ENCODE data around the gene AFF1. TPM values are rescaled to one million over a fixed set of nuclear protein-coding genes. Genes with fewer than 3 reads are reported as not detected.
"Not testable (repeated sequence)": the region's sequence is repeated elsewhere in the genome, so short reads cannot be mapped to it uniquely, and the experiment has no call there.

The AFF1 gene
- total RNA-seq, 1 donor from 2014 or later = 121 TPM

DNA sequence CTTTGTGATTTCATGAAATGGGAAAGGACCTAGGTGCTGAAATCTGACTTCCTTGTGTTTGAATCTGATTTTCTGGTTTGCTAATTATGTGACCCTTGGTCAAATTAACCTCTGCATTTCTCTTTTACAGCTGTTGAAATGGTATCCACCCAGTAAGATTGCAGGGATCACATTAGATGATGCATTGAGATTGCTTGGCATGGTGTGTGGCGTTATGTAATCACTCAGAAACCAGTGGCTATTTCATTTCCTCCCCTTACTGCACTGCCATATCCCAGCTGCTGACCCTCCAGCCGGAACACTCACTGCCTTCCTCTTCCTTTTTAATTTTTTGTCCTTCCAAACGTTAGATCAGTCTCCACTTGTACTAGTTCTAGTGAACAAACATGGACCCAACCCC is 206.6 kb downstream of the AFF1 start:
- DNase-seq (ENCODE audit: low spot score) = no peak
- no peak for ATAC-seq
- intact Hi-C loops (cut with DNase I) = no loop called here

DNA sequence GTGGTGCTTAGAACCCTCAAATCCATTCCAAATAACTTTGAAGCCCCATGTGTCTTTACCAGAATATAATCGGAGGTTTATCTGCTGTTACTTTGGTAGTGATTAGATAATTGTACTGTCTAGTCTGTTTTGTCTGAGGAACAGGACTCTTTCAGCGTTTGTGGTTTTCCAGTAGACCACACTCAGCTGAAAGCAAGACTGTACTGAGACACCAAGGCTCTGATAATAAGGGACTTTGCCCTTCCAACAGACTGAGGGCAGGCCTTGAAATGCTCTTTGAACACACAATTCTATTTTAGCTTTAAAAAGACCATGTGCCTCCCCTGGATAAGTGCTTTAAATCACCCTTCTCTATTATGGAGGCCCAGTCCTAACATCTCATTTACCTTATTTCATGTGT is 209.5 kb downstream of the AFF1 start:
- intact Hi-C loops (cut with DNase I) = no loop called here
- ATAC-seq (no peak), DNase-seq (ENCODE audit: low spot score) (no peak)

DNA sequence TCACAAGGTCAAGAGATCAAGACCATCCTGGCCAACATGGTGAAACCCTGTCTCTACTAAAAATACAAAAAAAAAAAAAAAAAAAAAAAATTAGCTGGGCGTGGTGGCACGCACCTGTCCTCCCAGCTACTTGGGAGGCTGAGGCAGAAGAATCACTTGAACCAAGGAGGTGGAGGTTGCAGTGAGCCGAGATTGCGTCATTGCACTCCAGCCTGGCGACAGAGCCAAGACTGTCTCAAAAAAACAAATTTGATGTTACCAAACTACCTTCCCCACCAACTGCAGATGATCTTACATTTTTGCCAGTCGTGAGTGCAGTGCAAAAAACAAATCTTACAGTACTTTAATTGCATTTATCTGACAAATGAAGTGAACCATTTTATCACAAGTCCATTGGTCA is 211.1 kb downstream of the AFF1 start:
- ATAC-seq; intact Hi-C loops (cut with DNase I); DNase-seq (ENCODE audit: low spot score): not testable (repeated sequence)

DNA sequence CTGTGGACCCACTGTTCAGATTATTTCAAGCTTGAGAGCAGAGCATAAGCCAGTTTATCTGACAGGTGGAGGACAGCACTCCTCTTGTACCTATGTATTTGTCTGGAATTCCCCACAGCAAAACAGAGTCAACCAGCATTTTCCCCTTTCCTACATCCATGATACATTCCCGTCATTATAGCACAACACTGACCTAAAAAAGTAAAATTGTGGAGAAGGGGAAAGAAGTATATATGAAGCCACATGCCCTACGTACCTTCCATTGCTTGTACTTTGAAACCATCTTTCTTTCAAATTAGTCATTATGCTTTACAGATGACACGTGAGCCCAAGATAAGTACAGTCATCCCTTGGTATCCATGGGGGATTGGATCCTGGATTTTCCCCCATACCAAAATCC is 212.3 kb downstream of the AFF1 start:
- no peak for ATAC-seq
- DNase-seq (ENCODE audit: low spot score) = no peak
- intact Hi-C loops (cut with DNase I) = no loop called here

DNA sequence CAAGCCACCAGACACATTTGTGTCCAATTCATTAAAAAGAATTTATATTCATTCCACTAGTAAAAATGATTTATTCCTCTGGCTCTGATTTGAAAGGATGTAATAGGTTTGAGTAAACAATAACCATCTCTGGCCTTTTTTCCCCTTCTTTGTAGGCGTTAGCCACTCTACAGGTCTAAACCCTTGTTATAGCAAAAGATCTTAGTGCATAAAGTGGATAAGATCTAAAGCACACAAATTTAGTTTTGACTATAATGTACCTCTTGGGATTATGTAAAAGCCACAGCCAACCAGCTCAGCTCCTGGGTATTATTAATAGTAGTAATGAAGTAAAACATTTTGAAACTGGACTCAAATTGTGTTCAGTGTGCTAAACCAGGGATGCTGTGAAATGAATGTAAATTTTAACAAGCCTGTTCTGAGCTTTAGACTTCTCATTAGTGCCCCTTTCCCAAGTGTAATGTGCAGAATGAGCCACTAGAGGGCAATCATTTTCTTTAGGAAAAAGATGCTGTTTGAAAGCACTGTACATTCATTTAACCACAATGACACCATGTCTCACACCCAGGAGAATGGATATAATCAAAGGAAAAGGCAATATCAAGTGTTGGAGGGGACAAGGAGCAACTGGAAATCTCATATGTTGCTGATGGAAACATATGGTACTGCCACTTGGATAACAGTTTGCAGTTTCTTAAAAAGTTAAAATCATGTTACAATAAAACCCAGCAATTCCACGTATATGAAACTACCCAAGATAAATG is 215.9 kb downstream of the AFF1 start:
- ATAC-seq (peak; percentile 69), DNase-seq (ENCODE audit: low spot score) (no peak)
- intact Hi-C loops (cut with DNase I) = loop anchor here (5.0 kb wide), 1 partner anchor 82 kb away; no protein-coding TSS in a partner anchor

DNA sequence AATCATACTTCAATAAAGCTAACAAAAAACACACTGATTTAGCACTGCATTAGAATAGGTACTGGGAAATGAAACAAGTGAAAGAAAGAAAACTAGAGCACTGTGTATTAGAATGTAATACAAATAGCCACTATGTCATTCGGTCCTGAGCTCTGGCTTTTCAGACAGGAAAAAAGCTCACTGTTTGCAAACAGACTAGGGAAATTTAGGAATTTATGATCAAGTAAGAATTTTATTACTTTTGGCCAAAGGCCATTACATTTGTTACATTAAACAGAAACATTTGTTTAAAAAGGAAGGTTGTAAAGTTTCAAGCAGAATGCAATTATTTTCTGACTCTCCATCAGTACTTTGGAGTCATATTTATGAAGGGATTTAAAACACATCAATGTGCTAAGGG is 216.9 kb downstream of the AFF1 start:
- no peak for DNase-seq (ENCODE audit: low spot score)
- no peak for ATAC-seq
- intact Hi-C loops (cut with DNase I) = loop anchor here (5.0 kb wide), 1 partner anchor 81 kb away; no protein-coding TSS in a partner anchor

DNA sequence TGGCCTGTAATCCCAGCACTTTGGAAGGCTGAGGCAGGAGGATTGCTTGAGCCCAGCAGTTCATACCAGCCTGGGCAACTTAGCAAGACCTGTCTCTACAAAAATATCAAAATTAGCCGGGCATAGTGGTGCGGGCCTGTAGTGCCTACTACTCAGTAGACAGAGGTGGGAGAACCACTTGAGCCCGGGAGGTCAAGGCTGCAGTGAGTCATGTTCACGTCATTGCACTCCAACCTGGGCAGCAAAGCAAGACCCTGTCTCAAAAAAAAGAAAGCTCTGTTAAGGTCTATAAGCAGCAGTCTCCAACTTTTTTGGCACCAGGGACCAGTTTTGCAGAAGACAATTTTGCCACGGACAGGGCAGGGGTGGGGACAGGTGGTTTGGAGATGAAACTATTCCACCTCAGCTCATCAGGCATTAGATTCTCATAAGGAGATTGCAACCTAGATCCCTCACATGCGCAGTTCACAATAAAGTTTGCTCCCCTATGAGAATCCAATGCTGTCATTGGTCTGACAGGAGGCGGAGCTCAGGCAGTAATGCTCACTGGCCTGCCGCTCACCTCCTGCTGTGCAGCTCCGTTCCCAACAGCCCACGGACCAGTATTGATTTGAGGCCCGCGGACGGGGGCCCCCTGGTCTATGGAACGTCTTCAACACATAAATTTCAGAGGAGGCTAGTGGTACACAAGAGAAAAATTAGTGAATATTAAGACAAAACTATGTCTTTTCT is 217.7 kb downstream of the AFF1 start:
- no peak for DNase-seq (ENCODE audit: low spot score)
- intact Hi-C loops (cut with DNase I) = loop anchor here (5.0 kb wide), 1 partner anchor 80 kb away; no protein-coding TSS in a partner anchor
- ATAC-seq = no peak

DNA sequence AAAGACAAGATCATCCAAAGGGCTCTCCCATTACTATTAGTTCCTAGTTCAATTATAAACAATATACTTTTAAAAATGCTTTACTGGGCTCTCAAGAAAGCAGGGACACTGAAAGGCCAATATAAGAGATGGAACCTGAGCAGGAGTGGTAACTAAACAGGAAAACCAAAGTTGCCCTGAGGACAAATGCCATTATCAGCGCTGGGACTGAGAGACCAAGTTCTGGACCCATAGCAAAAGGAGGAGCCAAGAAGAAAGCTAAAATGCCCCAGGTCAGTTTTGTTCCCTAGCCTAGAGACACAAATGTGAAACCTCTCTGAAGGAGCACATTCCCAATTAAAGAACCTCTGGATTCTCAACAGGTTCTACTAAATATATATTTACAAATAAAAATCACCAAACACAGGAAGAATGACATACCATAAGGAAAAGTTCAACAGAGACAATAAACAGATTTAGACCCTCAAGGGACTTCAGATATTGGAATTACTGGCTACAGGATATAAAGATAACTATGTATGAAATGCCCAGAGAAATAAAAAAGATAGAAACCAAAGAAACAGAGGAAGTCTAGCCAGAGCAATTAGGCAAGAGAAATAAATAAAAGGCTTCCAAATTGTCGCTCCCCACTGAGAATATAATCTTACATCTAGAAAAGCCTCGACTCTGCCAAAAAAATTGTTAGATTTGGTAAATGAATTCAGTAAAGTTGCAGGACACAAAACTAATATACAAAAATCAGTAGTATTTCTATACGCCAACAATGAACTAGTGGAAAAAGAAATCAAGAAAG is 218.5 kb downstream of the AFF1 start:
- ATAC-seq = no peak
- DNase-seq (ENCODE audit: low spot score) = no peak
- intact Hi-C loops (cut with DNase I) = loop anchor here (5.0 kb wide), 1 partner anchor 79 kb away; no protein-coding TSS in a partner anchor

DNA sequence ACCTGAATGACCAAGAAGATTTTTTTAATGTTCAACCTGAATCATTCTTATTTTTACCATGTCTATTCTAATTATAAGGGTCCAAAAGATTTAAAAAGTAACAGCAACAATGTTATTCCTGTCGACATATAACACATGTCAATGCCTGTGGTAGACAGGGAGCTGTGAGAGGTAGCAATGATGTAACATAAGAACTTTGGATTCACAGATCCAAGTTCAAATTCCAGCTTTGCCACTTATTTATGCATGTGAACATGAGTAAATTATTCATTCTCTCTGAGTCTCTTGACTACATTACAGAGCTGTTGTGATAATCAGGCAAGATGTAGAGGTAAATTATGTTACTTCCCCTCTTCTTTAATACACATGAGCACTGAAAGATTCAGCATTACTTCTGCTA is 231.1 kb downstream of the AFF1 start:
- intact Hi-C loops (cut with DNase I) = no loop called here
- DNase-seq (ENCODE audit: low spot score) (no peak), ATAC-seq (no peak)

DNA sequence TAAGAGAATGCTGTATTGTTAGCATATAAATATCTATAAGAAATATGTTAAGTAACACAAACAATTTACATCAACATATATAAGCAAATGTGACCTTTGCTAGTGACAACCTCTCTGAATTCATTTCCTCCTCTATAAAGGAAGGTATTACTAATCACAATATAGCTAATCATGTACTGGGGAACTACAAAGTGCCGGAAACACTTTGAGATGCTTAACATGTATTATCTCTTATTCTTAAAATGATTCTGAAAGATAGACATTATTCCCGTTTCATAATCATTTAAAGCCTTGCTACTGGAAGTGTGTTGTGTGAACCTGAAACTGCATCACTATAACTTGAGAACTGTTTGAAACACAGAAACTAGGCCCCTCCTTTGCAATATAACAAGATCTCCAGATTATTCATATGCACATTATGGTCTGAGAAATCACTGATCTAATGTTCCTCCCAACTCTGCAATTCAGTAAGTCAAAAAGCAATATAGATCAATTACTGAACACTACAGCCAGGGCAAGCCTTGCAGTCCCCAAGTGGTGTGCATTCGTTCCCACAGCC is 231.6 kb downstream of the AFF1 start:
- ATAC-seq (no peak), DNase-seq (ENCODE audit: low spot score) (no peak)
- intact Hi-C loops (cut with DNase I) = no loop called here

DNA sequence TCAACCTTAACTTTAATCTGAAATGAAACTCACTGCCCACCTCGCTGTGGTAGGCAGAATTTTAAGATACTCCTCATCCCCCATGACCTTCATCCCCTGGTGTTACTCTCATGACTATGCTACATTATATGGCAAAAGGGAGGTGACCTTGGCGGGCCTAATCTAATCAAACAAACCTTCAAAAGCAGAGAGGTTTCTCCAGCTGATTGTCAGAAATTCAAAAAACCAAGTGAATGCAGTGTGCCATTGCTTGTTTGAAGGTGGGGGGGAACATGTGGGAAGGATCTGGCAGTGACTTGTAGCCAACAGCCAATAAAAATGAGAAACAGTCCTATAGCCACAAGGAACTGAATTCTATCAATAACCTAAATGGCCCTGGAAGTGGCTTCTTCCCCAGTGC is 237.1 kb downstream of the AFF1 start:
- intact Hi-C loops (cut with DNase I) = no loop called here
- ATAC-seq (no peak), DNase-seq (ENCODE audit: low spot score) (no peak)

DNA sequence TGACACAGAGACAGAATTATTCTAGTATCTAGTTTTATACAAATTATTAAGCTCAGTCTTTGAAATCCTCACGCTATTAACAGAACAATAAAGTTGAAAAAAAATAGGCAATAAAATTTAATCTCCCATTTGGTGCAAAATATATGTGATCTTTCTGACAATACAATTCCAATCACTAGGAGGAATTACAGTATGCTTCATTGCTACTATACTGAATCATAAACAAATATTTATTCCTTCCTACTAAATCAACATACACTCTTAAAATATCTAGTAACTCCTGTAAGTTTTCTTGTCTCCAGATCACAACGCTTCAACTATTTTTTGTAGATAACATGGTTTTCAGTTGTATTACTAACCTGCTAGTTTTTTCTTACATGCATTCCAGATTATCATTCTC is 239.9 kb downstream of the AFF1 start:
- DNase-seq (ENCODE audit: low spot score) (no peak), ATAC-seq (no peak)
- intact Hi-C loops (cut with DNase I) = no loop called here

DNA sequence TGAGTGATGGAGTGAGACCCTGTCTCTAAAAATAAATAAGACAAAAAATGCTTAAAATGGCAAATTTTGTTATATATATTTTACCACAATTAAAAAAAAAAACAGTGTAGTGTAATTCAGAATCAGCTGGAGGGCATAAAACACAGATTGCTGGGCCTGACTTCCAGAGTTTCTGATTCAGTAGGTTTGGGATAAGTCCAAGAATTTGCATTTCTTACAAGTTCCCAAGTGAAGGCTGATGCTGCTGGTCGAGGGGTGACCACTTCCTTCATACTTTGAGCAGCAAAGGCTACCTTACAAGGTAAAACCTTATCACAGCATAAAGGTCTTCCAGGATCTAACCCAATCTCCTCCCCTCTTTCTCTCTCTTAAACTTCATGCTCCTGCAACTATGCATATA is 244.9 kb downstream of the AFF1 start:
- no peak for DNase-seq (ENCODE audit: low spot score)
- no peak for ATAC-seq
- intact Hi-C loops (cut with DNase I) = no loop called here

DNA sequence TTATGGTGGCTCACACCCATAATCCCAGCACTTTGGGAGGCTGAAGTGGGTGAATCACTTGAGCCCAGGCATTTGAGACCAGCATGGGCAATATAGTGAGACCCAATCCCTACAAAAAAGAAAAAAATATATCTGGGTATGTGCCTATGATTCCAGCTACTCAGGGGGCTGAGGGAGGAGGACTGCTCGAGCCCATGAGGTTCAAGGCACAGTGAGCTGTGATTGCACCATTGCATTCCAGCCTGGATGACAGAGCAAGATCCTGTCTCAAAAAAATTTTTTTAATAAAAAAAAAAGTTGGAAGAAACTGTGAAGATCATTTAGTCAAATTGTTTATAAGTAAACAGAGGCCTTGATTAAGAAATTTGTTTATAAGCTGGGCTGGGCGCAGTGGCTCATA is 246.0 kb downstream of the AFF1 start:
- intact Hi-C loops (cut with DNase I) = no loop called here

DNA sequence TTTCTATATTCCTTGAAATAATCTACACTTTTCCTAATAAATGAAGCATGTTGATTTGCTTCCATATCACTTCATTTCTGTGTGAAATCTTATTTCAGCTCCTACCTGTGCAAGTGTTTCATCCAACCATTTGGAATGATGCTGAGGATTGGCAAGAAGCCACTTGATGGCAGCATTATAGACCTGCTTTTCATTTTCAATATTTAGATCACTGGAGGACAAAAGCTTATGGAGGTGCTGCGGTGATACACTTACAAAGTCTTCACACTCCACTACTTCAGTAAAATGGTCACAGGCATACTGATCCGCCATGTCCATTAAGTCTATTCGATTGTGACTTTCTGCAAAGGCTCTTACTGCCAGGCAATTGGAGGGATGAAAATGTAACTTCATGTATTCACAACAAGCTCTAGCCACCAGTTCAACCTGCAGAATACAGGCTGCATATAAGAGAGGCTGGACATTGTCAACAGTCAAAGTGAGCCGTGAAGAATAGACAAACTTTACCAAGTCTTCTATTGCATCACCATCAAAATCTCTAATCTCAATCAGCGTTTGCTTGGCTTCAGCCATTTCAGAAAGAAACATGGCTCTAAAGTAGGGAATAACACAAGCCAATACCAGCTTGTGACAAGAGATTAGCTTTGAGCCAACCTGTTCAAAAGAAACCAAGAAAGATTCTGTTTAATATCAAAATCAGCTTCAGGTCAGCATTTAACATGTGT is 250.5 kb downstream of the AFF1 start:
- DNase-seq (ENCODE audit: low spot score) = no peak
- intact Hi-C loops (cut with DNase I) = no loop called here
- no peak for ATAC-seq

More for the DNA sequence above, 246.0 kb downstream of the AFF1 start:
- ATAC-seq = no peak
- no peak for DNase-seq (ENCODE audit: low spot score)

DNA sequence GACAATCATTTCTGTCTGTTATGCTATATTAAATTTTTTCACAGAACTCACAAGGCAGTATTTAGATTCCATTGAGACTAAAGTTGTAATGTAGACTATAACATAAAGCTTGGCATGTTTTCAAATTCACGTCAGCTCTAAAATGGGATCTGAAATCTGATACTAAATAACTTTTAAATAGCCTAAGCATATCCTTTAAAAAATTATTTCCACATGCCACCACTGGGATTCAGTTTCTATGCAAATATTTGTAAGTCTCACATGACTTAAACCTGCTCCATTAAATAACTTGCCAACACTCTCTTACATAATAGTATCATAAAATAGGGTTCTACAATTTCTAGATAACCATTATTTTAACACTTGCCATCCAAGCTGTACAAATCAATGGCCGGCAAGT is 253.2 kb downstream of the AFF1 start:
- no peak for DNase-seq (ENCODE audit: low spot score)

DNA sequence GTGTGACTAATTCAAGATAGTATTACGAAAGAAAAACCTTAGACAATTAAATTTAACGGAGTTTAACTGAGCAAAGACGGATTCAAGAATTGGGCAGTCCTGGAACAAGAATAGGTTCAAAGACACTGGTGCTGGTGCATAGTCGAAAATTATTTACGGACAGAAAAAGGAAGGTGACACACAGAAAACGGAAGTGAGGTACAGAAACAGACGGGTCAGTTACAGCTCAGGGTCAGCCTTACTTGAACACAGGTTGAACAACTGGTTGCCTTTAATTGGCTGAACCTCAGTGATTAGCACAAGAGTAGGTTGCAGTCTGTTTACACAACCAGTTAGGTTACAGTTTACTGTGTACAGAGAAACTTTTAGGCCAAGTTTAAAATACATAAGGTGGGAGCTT is 254.1 kb downstream of the AFF1 start:
- ATAC-seq = no peak
- no peak for DNase-seq (ENCODE audit: low spot score)
- intact Hi-C loops (cut with DNase I) = no loop called here

More for the DNA sequence above, 253.2 kb downstream of the AFF1 start:
- no peak for ATAC-seq
- intact Hi-C loops (cut with DNase I) = no loop called here
